ENCODE data around the gene PARD3B. TPM values are rescaled to one million over a fixed set of nuclear protein-coding genes. Genes with fewer than 3 reads are reported as not detected.

Gene PARD3B
- total and polyA plus RNA-seq, 2 experiments from 2014 or later: 3.5 to 4.4 TPM

DNA sequence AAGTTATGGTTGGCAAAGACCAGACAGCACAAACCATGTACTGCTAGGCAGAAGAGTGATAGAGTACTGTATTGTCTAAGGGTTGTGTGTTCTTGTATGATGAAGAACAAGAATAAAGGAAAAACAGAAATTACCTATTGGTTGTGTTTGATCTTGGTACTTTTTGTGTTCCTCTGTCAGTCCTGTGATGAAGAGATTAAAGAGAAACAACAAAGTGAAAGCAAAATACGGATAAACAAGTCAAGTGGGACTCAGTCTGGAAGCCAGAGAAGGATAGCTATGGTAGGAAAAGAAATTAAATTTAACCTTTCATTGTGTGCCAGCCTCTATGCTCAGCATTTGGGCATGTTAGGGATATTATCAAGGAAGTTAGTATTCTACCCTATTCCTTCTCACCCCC, 413.1 kb downstream of the PARD3B start:
- H3K4me3 Mint-ChIP-seq: no peak overlapping the region
- H3K27ac Mint-ChIP-seq: no peak overlapping the region
- ATAC-seq: no peak

More for the DNA sequence above, 413.1 kb downstream of the PARD3B start:
- Histone ChIP-seq H3K4me3 (no peak overlapping the region), H3K9me2 (ENCODE audit: insufficient read depth) (peaks cover 6% of the 10 kb centered on the region; the same call in 1 of the 2 replicates), H3K27me3 (ENCODE audit: insufficient read depth) (no peaks in the 10 kb centered on the region), H3F3A (replicated peaks; ENCODE audit: low read depth) (no peaks in the 10 kb centered on the region), H2AFZ (no peak overlapping the region), H3K36me3 (ENCODE audit: insufficient read depth) (no peaks in the 10 kb centered on the region), H3K27ac (ENCODE audit: low read depth) (no peak overlapping the region), H3K4me1 (ENCODE audit: insufficient read depth) (no peaks in the 10 kb centered on the region), H4K20me1 (replicated peaks; ENCODE audit: insufficient read depth) (no peaks in the 10 kb centered on the region), H3K4me2 (no peak overlapping the region), H3K79me2 (replicated peaks; ENCODE audit: insufficient read depth) (no peaks in the 10 kb centered on the region)
- no peaks in the 10 kb centered on the region for H3K36me3 Mint-ChIP-seq (ENCODE audit: low read depth)
- TF ChIP-seq ZNF114 (CRISPR knock-in tag; IDR thresholded peaks at IDR 0.05) (no peak), EZH2phosphoT487 (IDR thresholded peaks at IDR 0.05; ENCODE audit: unreplicated experiment) (no peak), NANOG (IDR thresholded peaks at IDR 0.05; ENCODE audit: borderline replicate concordance) (no peak), CREB1 (CRISPR knock-in tag; IDR thresholded peaks at IDR 0.05; ENCODE audit: low read depth) (no peak), EZH2 (IDR thresholded peaks at IDR 0.05; ENCODE audit: low read depth, unreplicated experiment) (no peak), POLR2AphosphoS5 (IDR thresholded peaks at IDR 0.05; ENCODE audit: low read depth) (no peak), ZNF331 (CRISPR knock-in tag; IDR thresholded peaks at IDR 0.05; ENCODE audit: low read depth) (no peak)
- TF ChIP-seq, protein P1, sequence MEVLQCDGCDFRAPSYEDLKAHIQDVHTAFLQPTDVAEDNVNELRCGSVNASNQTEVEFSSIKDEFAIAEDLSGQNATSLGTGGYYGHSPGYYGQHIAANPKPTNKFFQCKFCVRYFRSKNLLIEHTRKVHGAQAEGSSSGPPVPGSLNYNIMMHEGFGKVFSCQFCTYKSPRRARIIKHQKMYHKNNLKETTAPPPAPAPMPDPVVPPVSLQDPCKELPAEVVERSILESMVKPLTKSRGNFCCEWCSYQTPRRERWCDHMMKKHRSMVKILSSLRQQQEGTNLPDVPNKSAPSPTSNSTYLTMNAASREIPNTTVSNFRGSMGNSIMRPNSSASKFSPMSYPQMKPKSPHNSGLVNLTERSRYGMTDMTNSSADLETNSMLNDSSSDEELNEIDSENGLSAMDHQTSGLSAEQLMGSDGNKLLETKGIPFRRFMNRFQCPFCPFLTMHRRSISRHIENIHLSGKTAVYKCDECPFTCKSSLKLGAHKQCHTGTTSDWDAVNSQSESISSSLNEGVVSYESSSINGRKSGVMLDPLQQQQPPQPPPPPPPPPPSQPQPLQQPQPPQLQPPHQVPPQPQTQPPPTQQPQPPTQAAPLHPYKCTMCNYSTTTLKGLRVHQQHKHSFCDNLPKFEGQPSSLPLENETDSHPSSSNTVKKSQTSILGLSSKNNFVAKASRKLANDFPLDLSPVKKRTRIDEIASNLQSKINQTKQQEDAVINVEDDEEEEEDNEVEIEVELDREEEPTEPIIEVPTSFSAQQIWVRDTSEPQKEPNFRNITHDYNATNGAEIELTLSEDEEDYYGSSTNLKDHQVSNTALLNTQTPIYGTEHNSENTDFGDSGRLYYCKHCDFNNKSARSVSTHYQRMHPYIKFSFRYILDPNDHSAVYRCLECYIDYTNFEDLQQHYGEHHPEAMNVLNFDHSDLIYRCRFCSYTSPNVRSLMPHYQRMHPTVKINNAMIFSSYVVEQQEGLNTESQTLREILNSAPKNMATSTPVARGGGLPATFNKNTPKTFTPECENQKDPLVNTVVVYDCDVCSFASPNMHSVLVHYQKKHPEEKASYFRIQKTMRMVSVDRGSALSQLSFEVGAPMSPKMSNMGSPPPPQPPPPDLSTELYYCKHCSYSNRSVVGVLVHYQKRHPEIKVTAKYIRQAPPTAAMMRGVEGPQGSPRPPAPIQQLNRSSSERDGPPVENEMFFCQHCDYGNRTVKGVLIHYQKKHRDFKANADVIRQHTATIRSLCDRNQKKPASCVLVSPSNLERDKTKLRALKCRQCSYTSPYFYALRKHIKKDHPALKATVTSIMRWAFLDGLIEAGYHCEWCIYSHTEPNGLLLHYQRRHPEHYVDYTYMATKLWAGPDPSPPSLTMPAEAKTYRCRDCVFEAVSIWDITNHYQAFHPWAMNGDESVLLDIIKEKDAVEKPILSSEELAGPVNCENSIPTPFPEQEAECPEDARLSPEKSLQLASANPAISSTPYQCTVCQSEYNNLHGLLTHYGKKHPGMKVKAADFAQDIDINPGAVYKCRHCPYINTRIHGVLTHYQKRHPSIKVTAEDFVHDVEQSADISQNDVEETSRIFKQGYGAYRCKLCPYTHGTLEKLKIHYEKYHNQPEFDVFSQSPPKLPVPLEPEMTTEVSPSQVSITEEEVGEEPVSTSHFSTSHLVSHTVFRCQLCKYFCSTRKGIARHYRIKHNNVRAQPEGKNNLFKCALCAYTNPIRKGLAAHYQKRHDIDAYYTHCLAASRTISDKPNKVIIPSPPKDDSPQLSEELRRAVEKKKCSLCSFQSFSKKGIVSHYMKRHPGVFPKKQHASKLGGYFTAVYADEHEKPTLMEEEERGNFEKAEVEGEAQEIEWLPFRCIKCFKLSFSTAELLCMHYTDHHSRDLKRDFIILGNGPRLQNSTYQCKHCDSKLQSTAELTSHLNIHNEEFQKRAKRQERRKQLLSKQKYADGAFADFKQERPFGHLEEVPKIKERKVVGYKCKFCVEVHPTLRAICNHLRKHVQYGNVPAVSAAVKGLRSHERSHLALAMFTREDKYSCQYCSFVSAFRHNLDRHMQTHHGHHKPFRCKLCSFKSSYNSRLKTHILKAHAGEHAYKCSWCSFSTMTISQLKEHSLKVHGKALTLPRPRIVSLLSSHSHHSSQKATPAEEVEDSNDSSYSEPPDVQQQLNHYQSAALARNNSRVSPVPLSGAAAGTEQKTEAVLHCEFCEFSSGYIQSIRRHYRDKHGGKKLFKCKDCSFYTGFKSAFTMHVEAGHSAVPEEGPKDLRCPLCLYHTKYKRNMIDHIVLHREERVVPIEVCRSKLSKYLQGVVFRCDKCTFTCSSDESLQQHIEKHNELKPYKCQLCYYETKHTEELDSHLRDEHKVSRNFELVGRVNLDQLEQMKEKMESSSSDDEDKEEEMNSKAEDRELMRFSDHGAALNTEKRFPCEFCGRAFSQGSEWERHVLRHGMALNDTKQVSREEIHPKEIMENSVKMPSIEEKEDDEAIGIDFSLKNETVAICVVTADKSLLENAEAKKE (CRISPR knock-in tag; IDR thresholded peaks at IDR 0.05): no peak
- TF ChIP-seq, protein P2, sequence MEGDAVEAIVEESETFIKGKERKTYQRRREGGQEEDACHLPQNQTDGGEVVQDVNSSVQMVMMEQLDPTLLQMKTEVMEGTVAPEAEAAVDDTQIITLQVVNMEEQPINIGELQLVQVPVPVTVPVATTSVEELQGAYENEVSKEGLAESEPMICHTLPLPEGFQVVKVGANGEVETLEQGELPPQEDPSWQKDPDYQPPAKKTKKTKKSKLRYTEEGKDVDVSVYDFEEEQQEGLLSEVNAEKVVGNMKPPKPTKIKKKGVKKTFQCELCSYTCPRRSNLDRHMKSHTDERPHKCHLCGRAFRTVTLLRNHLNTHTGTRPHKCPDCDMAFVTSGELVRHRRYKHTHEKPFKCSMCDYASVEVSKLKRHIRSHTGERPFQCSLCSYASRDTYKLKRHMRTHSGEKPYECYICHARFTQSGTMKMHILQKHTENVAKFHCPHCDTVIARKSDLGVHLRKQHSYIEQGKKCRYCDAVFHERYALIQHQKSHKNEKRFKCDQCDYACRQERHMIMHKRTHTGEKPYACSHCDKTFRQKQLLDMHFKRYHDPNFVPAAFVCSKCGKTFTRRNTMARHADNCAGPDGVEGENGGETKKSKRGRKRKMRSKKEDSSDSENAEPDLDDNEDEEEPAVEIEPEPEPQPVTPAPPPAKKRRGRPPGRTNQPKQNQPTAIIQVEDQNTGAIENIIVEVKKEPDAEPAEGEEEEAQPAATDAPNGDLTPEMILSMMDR (conservative IDR thresholded peaks at IDR 0.05; ENCODE audit: low read depth in 2 of 2): no peak
- TF ChIP-seq, protein P3, sequence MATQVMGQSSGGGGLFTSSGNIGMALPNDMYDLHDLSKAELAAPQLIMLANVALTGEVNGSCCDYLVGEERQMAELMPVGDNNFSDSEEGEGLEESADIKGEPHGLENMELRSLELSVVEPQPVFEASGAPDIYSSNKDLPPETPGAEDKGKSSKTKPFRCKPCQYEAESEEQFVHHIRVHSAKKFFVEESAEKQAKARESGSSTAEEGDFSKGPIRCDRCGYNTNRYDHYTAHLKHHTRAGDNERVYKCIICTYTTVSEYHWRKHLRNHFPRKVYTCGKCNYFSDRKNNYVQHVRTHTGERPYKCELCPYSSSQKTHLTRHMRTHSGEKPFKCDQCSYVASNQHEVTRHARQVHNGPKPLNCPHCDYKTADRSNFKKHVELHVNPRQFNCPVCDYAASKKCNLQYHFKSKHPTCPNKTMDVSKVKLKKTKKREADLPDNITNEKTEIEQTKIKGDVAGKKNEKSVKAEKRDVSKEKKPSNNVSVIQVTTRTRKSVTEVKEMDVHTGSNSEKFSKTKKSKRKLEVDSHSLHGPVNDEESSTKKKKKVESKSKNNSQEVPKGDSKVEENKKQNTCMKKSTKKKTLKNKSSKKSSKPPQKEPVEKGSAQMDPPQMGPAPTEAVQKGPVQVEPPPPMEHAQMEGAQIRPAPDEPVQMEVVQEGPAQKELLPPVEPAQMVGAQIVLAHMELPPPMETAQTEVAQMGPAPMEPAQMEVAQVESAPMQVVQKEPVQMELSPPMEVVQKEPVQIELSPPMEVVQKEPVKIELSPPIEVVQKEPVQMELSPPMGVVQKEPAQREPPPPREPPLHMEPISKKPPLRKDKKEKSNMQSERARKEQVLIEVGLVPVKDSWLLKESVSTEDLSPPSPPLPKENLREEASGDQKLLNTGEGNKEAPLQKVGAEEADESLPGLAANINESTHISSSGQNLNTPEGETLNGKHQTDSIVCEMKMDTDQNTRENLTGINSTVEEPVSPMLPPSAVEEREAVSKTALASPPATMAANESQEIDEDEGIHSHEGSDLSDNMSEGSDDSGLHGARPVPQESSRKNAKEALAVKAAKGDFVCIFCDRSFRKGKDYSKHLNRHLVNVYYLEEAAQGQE (IDR thresholded peaks at IDR 0.05; ENCODE audit: unreplicated experiment): no peak
- TF ChIP-seq, protein P4, sequence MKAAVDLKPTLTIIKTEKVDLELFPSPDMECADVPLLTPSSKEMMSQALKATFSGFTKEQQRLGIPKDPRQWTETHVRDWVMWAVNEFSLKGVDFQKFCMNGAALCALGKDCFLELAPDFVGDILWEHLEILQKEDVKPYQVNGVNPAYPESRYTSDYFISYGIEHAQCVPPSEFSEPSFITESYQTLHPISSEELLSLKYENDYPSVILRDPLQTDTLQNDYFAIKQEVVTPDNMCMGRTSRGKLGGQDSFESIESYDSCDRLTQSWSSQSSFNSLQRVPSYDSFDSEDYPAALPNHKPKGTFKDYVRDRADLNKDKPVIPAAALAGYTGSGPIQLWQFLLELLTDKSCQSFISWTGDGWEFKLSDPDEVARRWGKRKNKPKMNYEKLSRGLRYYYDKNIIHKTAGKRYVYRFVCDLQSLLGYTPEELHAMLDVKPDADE (IDR thresholded peaks at IDR 0.05): no peak
- H3K27me3 Mint-ChIP-seq (ENCODE audit: insufficient read depth, low read depth, poor library complexity): no peaks in the 10 kb centered on the region
- no peak for DNase-seq (ENCODE audit: low spot score)
- H3K4me1 Mint-ChIP-seq: peaks cover 10% of the 10 kb centered on the region
- no peaks in the 10 kb centered on the region for H3K9me3 Mint-ChIP-seq
